Panc1 (cell line): ENCODE results near the gene TMEM248. TPM values are rescaled to one million over a fixed set of nuclear protein-coding genes. Genes with fewer than 3 reads are reported as not detected.
A peak's percentile ranks its signal among the peaks of the same experiment; 100 is the strongest.

Experiments used
- ATAC-seq: fragments of 200-7000 bp; cut with Tn5 transposase; 2 replicates; pipeline ENCODE4 v1.9.1; 2020; ENCODE audit warnings: mild to moderate bottlenecking, moderate library complexity
- BruUV-seq: library from RNA; stranded (reverse); fragments of 400-500 nt; replicated peaks from 2 replicates; lab custom pipeline; 2021; lab: Mats Ljungman, UMichigan
- CTCF ChIA-PET: fragments of 300-600 bp; sonication (Branson Sonifier 250); formaldehyde crosslinking; loops from one replicate; lab custom pipeline; 2022; ENCODE audit warnings: antibody characterized with exemption; lab: Charles Lee
- POLR2A ChIA-PET: fragments of 300-600 bp; sonication (Branson Sonifier 250); formaldehyde crosslinking; loops from one replicate; lab custom pipeline; 2022; ENCODE audit warnings: antibody characterized with exemption; lab: Charles Lee
- DNase-seq: peaks from one replicate; pipeline ENCODE4 v3.0.0-alpha.2; 2010; ENCODE audit warnings: low read depth, low spot score
- H3K27ac ChIP-seq: 2 replicates; pipeline ENCODE4 v1.5.1; 2011; ENCODE audit warnings: mild to moderate bottlenecking, low read length, inconsistent platforms
- H3K27me3 ChIP-seq: fragments of 200-500 bp; sonication (Bioruptor generic); 2 replicates; pipeline ENCODE4 v1.6.0; 2014; ENCODE audit warnings: low read length, inconsistent platforms; ENCODE audit not compliant: control insufficient read depth, insufficient read depth
- H3K36me3 ChIP-seq: fragments of 200-500 bp; sonication (Bioruptor generic); 2 replicates; pipeline ENCODE4 v1.5.1; 2014; ENCODE audit warnings: inconsistent platforms, mild to moderate bottlenecking, low read length, moderate library complexity; ENCODE audit not compliant: control insufficient read depth, insufficient read depth
- H3K4me1 ChIP-seq: 2 replicates; pipeline ENCODE4 v1.5.1; 2011; ENCODE audit warnings: inconsistent platforms, mild to moderate bottlenecking, low read length, moderate library complexity; ENCODE audit not compliant: control insufficient read depth, insufficient read depth
- H3K4me3 ChIP-seq, 2 experiments: 2 replicates each; pipeline ENCODE4 v1.5.1; 2011 to 2012; ENCODE audit warnings: low read depth in 2 of 2, low read length in 2 of 2, mild to moderate bottlenecking in 2 of 2, inconsistent platforms in 1 of 2, moderate library complexity in 1 of 2
- H3K9me3 ChIP-seq: fragments of 200-500 bp; sonication (Bioruptor generic); 2 replicates; pipeline ENCODE4 v1.5.1; 2014; ENCODE audit warnings: low read depth, mild to moderate bottlenecking, inconsistent platforms, low read length, moderate library complexity; ENCODE audit not compliant: control insufficient read depth, insufficient read depth
- CTCF ChIP-seq: fragments of 450-650 bp; IDR thresholded peaks from 2 replicates; pipeline ENCODE4 v1.5.1; 2017; ENCODE audit warnings: mild to moderate bottlenecking
- POLR2AphosphoS5 ChIP-seq: IDR thresholded peaks from 2 replicates; pipeline ENCODE4 v1.6.1; 2012; ENCODE audit warnings: mild to moderate bottlenecking, low read depth, low read length, moderate library complexity
- REST ChIP-seq, 2 experiments: IDR thresholded peaks; 2 replicates each; pipeline ENCODE4 v1.6.1; 2011 to 2012; ENCODE audit warnings: low read depth in 2 of 2, control low read depth in 1 of 2, low read length in 1 of 2, mild to moderate bottlenecking in 1 of 2, moderate library complexity in 1 of 2; ENCODE audit not compliant: insufficient read depth in 1 of 2
- SIN3A ChIP-seq: IDR thresholded peaks from 2 replicates; pipeline ENCODE4 v1.6.1; 2012; ENCODE audit warnings: low read depth, mild to moderate bottlenecking, low read length, moderate library complexity, borderline replicate concordance; ENCODE audit not compliant: insufficient read depth
- TCF7L2 ChIP-seq: IDR thresholded peaks from 2 replicates; pipeline ENCODE4 v1.6.1; 2011; ENCODE audit warnings: mild to moderate bottlenecking, low read depth, low read length, inconsistent platforms
- in situ Hi-C: cut with HindIII; loops from 2 replicates; pipeline ENCODE4 v1.10.0; 2016; ENCODE audit warnings: low sequenced_read_pairs, low pct_unique_long_range_greater_than_20kb
- intact Hi-C: fragments of 100-400 bp; cut with micrococcal nuclease; formaldehyde crosslinking; loops from one replicate; pipeline ENCODE4 v1.10.0; 2022; ENCODE audit not compliant: unreplicated experiment
- total RNA-seq: library from RNA; stranded (reverse); gene quantifications from one replicate; pipeline ENCODE4 v1.2.1, GENCODE V29; 2021; ENCODE audit not compliant: unreplicated experiment

TMEM248 gene
- total RNA-seq, 1 experiment from 2014 or later = 176 TPM

DNA sequence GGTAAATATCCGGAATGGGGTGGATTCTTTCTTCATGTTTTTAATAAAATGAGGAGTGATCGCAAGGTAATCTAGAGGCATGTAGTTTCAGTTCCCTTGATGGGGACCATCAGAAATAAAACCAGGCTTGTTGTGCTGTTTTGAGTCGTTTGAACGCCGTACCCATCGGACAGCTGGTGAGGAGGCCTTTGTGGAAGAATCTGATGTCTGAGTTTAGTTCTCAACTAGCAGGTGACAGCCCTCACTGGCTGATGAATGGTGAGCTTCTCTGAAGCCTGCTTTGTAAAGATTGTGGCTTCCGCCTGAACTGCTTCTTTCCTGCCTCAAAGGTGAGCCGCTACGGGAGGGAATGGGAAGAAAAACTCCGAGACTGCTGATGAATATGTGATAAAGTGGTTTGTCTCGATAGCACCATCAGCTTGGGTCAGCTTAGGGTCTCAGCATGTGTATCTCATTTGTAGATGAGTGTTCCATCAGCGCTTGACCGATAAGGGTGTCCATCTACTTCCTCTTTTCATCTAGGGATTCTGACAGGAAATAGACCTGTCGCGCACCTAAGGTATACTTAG, 977 bp downstream of the TMEM248 start:
- H3K36me3 ChIP-seq = no peaks in the 10 kb centered on the region; the same call in 1 of the 2 replicates
- peak overlapping the region; percentile 72 to 98 for H3K4me3 ChIP-seq
- ATAC-seq = 0 out of 2 replicates have a peak, but pooled peaks have one; percentile 10
- H3K9me3 ChIP-seq = no peaks in the 10 kb centered on the region
- CTCF ChIA-PET = no interaction called here
- in situ Hi-C loops = no loop called here
- POLR2A ChIA-PET = interaction anchor here (0.5 kb wide), 1 partner anchor 65 kb away, joined by 7 read pairs; no protein-coding TSS in a partner anchor
- no peak for DNase-seq
- no peaks in the 10 kb centered on the region for H3K27me3 ChIP-seq
- H3K4me1 ChIP-seq = peaks cover 13% of the 10 kb centered on the region
- peak overlapping the region; percentile 87 for H3K27ac ChIP-seq
- intact Hi-C loops = no loop called here
- TSS peak; percentile 74 for BruUV-seq
- no peak for TF ChIP-seq TCF7L2
- 0 out of 2 replicates have a peak, but pooled peaks have one; percentile 3 for TF ChIP-seq SIN3A

GRCh38 chr7:66925255-66925654, 4.2 kb downstream of the TMEM248 start:
- H3K4me3 ChIP-seq = no peak overlapping the region
- H3K4me1 ChIP-seq = peaks cover 10% of the 10 kb centered on the region
- no peaks in the 10 kb centered on the region; the same call in 1 of the 2 replicates for H3K36me3 ChIP-seq
- in situ Hi-C loops = no loop called here
- BruUV-seq = no TSS peak
- TF ChIP-seq POLR2AphosphoS5 (no peak), TCF7L2 (no peak), REST (IDR thresholded peaks at IDR 0.05; ENCODE audit: insufficient read depth in 1 of 2, low read depth in 2 of 2, low read length in 1 of 2) (no peak), SIN3A (no peak)
- H3K9me3 ChIP-seq = no peaks in the 10 kb centered on the region
- intact Hi-C loops = no loop called here
- no peaks in the 10 kb centered on the region for H3K27me3 ChIP-seq
- H3K27ac ChIP-seq = no peak overlapping the region
- ATAC-seq = no peak
- POLR2A ChIA-PET = no interaction called here
- CTCF ChIA-PET = no interaction called here
- DNase-seq = no peak

GRCh38 chr7:66927348-66927948, 6.4 kb downstream of the TMEM248 start:
- in situ Hi-C loops = no loop called here
- Histone ChIP-seq H3K27me3 (no peaks in the 10 kb centered on the region), H3K9me3 (no peaks in the 10 kb centered on the region), H3K27ac (no peak overlapping the region), H3K36me3 (no peaks in the 10 kb centered on the region), H3K4me1 (peaks cover 6% of the 10 kb centered on the region; the same call in 1 of the 2 replicates), H3K4me3 (no peak overlapping the region)
- DNase-seq (no peak), ATAC-seq (no peak)
- no TSS peak for BruUV-seq
- TF ChIP-seq TCF7L2 (no peak), REST (IDR thresholded peaks at IDR 0.05; ENCODE audit: insufficient read depth in 1 of 2, low read depth in 2 of 2, low read length in 1 of 2) (no peak), SIN3A (no peak), CTCF (no peak), POLR2AphosphoS5 (no peak)
- intact Hi-C loops = no loop called here
- ChIA-PET POLR2A (interaction anchor here (0.6 kb wide), 1 partner anchor 30 kb away, joined by 4 read pairs; no protein-coding TSS in a partner anchor), CTCF (no interaction called here)
